ENCODE measurements around the gene EXOC3L4. TPM values are rescaled to one million over a fixed set of nuclear protein-coding genes. Genes with fewer than 3 reads are reported as not detected.

Gene EXOC3L4
- total and polyA plus RNA-seq, 4 donors: 24.0 to 77.8 (median 36.7) TPM

- Histone ChIP-seq H3K27me3 (ENCODE audit: control insufficient read depth in 4 of 4, insufficient read depth in 4 of 4, low read length in 3 of 4) (no peaks in the 10 kb centered on the region), H3K4me3 (ENCODE audit: low read depth in 1 of 3, low read length in 3 of 3) (no peak overlapping the region), H3K9ac (ENCODE audit: low read depth in 1 of 2, low read length in 2 of 2) (no peak overlapping the region), H3K4me1 (ENCODE audit: control insufficient read depth in 4 of 4, insufficient read depth in 4 of 4, low read length in 3 of 4) (peaks cover 4 to 21% (median 11%) of the 10 kb centered on the region in 4 donors), H3K9me3 (ENCODE audit: control insufficient read depth in 4 of 4, low read length in 3 of 4) (no peaks in the 10 kb centered on the region), H3K27ac (ENCODE audit: low read depth in 1 of 2, low read length in 2 of 2) (no peak overlapping the region), H3K36me3 (ENCODE audit: control insufficient read depth in 4 of 4, insufficient read depth in 3 of 4, low read depth in 1 of 4, low read length in 3 of 4) (peaks cover 1 to 11% (median 6%) of the 10 kb centered on the region in 4 donors)
- WGBS: 94% methylated on average over 14 of the region's 14 CpGs
- no peak for DNase-seq (ENCODE audit: low spot score)
- no peak for TF ChIP-seq JUND (IDR thresholded peaks at IDR 0.05)
- no peak for TF ChIP-seq NR2F2 (IDR thresholded peaks at IDR 0.05)
- TF ChIP-seq YY1 (IDR thresholded peaks at IDR 0.05): no peak
- no peak for TF ChIP-seq RAD21 (IDR thresholded peaks at IDR 0.05)
- TF ChIP-seq EGR1 (IDR thresholded peaks at IDR 0.05; ENCODE audit: low read depth in 2 of 2): no peak
- no peak for TF ChIP-seq HNF4A (conservative IDR thresholded peaks at IDR 0.05)
- TF ChIP-seq ATF3 (IDR thresholded peaks at IDR 0.05): no peak
- TF ChIP-seq HNF4G (IDR thresholded peaks at IDR 0.05): no peak
- TF ChIP-seq TAF1 (conservative IDR thresholded peaks at IDR 0.05): no peak
- TF ChIP-seq SP1 (IDR thresholded peaks at IDR 0.05): no peak
- no peak for TF ChIP-seq CTCF (IDR thresholded peaks at IDR 0.05; ENCODE audit: low read depth, low read length, missing input control)
- TF ChIP-seq REST (IDR thresholded peaks at IDR 0.05): no peak
- no peak for TF ChIP-seq GABPA (IDR thresholded peaks at IDR 0.05 in 1 of 2, conservative IDR thresholded peaks at IDR 0.05 in 1 of 2)
- TF ChIP-seq FOXA2 (IDR thresholded peaks at IDR 0.05): no peak
- no peak for TF ChIP-seq ZBTB33 (IDR thresholded peaks at IDR 0.05)
- TF ChIP-seq MAX (IDR thresholded peaks at IDR 0.05): no peak
- TF ChIP-seq RXRA (IDR thresholded peaks at IDR 0.05): no peak
- no peak for TF ChIP-seq FOXA1 (IDR thresholded peaks at IDR 0.05)
Observed at GRCh38 chr14:103134919-103135318, 40.4 kb downstream of the EXOC3L4 start.

Measured in liver (tissue), 9 donors.